ENCODE results near the gene C2orf76.
A peak's percentile ranks its signal among the peaks of the same experiment; 100 is the strongest.
"Not testable (repeated sequence)": the region's sequence is repeated elsewhere in the genome, so short reads cannot be mapped to it uniquely, and the experiment has no call there.

Gene C2orf76

GRCh38 chr2:119366649-119367471 is at the start of gene C2orf76, which contains the start of gene DBI:
Gene C2orf76, minus strand, starts transcription at chr2:119366834. Its CDS starts 26,875 bp downstream, at chr2:119339959.
Gene DBI, plus strand, starts transcription at chr2:119366977. Its CDS starts 75 bp downstream, at chr2:119367052.
- peak; percentile 96 for DNase-seq (ENCODE audit: low spot score)

GRCh38 chr2:119415630-119416029 is 49.0 kb upstream of the C2orf76 start:
- DNase-seq (ENCODE audit: low spot score): no peak

- DNase-seq (ENCODE audit: low spot score): no peak
These were observed 48.3 kb upstream of the C2orf76 start for GRCh38 chr2:119414894-119415293.

- no peak for DNase-seq (ENCODE audit: low spot score)
These were observed 42.9 kb upstream of the C2orf76 start for GRCh38 chr2:119409506-119409905.

GRCh38 chr2:119408221-119408619 is 41.6 kb upstream of the C2orf76 start:
- no peak for DNase-seq (ENCODE audit: low spot score)

GRCh38 chr2:119407430-119408220 is 41.0 kb upstream of the C2orf76 start:
- DNase-seq (ENCODE audit: low spot score): no peak

- DNase-seq (ENCODE audit: low spot score): no peak
These were observed 38.5 kb upstream of the C2orf76 start for GRCh38 chr2:119405151-119405550.

- DNase-seq (ENCODE audit: low spot score): not testable (repeated sequence)
These were observed 37.0 kb upstream of the C2orf76 start for GRCh38 chr2:119403618-119404017.

GRCh38 chr2:119402645-119403560 is 36.3 kb upstream of the C2orf76 start:
- DNase-seq (ENCODE audit: low spot score): no peak

- no peak for DNase-seq (ENCODE audit: low spot score)
These were observed 35.5 kb upstream of the C2orf76 start for GRCh38 chr2:119402106-119402505.

- no peak for DNase-seq (ENCODE audit: low spot score)
These were observed 30.6 kb upstream of the C2orf76 start for GRCh38 chr2:119397196-119397595.

- DNase-seq (ENCODE audit: low spot score): no peak
These were observed 27.5 kb upstream of the C2orf76 start for GRCh38 chr2:119393971-119394748.

GRCh38 chr2:119389615-119390306 is 23.1 kb upstream of the C2orf76 start:
- no peak for DNase-seq (ENCODE audit: low spot score)

GRCh38 chr2:119387381-119388129 is 20.9 kb upstream of the C2orf76 start:
- DNase-seq (ENCODE audit: low spot score): peak; percentile 52

GRCh38 chr2:119385466-119385865 is 18.8 kb upstream of the C2orf76 start:
- DNase-seq (ENCODE audit: low spot score): no peak

- DNase-seq (ENCODE audit: low spot score): no peak
These were observed 18.3 kb upstream of the C2orf76 start for GRCh38 chr2:119384971-119385370.

- no peak for DNase-seq (ENCODE audit: low spot score)
These were observed 16.9 kb upstream of the C2orf76 start for GRCh38 chr2:119383410-119384140.

GRCh38 chr2:119378566-119378965 is 11.9 kb upstream of the C2orf76 start:
- DNase-seq (ENCODE audit: low spot score): no peak

- DNase-seq (ENCODE audit: low spot score): no peak
These were observed 11.3 kb upstream of the C2orf76 start for GRCh38 chr2:119377993-119378345.

Data from left forelimb (tissue), 1 donor.